GDM1 (cell line): ENCODE data around the gene TMEM254.
"Not testable (repeated sequence)": the region's sequence is repeated elsewhere in the genome, so short reads cannot be mapped to it uniquely, and the experiment has no call there.

Experiments used
- DNase-seq: peaks from one replicate; lab custom pipeline; 2025; lab: John Stamatoyannopoulos, UW

TMEM254 gene

DNA sequence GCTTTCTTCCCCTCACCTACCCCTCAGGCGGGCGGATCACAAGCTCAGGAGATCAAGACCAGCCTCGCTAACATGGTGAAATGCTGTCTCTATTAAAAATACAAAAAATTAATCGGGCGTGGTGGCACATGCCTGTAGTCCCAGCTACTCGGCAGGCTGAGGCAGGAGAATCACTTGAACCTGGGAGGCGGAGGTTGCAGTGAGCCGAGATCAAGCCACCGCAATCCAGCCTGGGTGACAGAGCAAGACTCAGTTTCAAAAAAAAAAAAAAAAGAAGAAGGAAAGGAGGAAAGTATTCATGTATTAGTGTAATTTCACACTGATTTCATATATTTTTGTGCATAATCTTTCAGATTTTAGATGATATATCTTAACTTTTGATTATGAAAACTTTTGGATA is 55.2 kb downstream of the TMEM254 start:
- not testable (repeated sequence) for DNase-seq

DNA sequence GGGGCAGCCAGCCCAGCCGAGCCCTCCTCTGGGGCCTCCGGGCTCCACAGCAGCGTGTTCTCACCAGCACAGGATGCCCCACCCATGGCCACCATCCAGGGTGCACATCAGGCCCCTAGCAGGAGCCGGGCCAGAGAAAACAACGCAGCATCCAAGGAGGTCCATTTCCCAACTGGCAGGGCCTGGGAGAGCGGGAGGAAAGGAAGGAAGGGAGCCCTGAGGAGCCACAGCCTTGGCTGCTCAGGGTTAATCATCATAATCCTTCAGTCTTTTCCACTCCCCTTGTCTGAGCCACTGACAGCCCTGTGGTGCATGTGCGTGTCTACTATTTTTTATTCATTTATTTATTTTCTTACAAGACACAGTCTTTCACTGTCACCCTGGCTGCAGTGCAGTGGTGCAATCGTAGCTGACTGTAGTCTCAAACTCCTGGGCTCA is 57.7 kb downstream of the TMEM254 start:
- no peak for DNase-seq

GRCh38 chr10:80137031-80137862 is 58.8 kb downstream of the TMEM254 start:
- DNase-seq: no peak

- no peak for DNase-seq
These were observed 59.5 kb downstream of the TMEM254 start for GRCh38 chr10:80137920-80138319.

DNA sequence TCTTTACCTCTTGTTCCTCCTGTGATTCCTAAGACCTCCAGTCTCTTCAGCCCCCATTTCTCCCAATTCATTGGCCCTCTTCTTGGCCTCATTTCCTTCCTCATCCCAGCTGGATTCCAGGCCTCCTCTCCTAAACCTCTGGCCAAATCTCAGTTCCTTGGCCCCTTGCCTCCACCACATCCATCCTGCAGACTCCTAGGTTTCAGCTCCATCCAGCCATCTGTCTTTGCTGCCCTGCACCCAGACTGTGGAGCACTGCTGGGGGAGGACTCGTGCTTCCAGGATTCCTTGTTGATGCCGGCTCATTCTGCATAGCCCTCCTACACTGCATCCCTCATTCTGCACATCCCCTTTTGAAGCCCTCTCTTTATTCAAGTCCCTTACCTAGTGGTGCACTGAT is 60.8 kb downstream of the TMEM254 start:
- DNase-seq: no peak

DNA sequence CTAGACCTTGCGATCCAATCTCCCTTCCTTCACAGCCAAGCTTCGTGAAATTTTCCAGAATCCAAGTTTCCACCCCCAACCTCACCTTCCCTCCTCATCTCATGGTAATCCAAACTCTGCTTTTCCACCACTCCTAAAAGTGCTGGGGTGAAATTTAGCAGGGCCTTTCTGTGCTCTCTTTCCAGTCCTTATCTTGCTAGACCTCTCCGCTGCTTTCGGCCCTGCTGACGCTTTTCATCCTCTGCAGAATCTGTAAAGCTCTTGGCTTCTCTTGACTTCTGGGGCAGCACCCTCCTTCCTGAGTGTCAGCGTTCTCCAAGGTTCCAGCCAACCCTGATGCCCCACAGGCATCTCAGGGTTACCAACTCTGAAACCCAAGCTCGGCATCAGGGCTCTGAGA is 61.8 kb downstream of the TMEM254 start:
- no peak for DNase-seq

GRCh38 chr10:80141696-80142460 is 63.4 kb downstream of the TMEM254 start:
- no peak for DNase-seq
